T follicular helper cell (primary cell): ENCODE data around the gene PPHLN1.

ENCODE experiments used
- DNase-seq: peaks from one replicate; pipeline ENCODE4 v3.0.0-alpha.2; 2020; ENCODE audit warnings: low read depth

Gene PPHLN1

DNA sequence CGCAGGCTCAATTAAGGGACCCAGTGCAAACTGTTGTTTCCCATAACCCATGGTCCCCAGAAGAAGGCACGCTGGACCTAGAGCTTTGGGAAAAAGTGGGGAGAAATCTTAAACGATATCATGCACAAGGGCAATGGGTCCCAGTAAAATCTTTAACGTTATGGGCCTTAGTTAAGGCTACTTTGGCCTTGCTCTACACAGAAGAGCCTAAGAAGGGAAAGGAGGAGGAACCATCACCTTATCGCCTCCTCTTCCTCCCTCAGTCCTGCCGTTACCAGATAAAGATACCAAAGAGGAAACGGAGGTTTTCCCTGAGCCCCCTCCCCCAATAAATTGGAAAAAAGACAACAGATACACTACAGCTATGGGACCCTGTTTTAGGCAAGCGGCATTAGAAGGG, 116.9 kb downstream of the PPHLN1 start:
- no peak for DNase-seq

- no peak for DNase-seq
Observed at GRCh38 chr12:42444192-42444943, 118.4 kb downstream of the PPHLN1 start.

DNA sequence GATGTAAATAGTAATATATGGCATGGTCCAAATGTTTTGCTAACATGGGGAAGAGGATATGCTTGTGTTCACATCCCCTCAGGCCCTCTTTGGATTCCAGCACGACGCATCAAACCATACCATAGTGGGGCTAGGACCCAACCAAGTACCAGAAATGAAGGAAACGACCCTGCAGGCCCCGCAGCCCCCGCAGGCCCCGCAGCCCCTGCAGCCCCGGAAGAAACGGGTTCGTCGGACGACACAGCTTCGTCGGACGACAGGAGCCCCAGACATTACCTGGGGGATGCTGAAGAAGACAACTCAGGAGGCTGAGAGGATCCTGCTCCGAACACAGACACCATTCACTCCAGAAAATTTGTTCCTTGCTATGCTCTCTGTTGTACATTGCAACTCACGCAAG, 119.9 kb downstream of the PPHLN1 start:
- DNase-seq = no peak

GRCh38 chr12:42446761-42447160, 120.8 kb downstream of the PPHLN1 start:
- DNase-seq = no peak

GRCh38 chr12:42447371-42447786, 121.4 kb downstream of the PPHLN1 start:
- DNase-seq = no peak

- no peak for DNase-seq
Observed at GRCh38 chr12:42448841-42449240, 122.9 kb downstream of the PPHLN1 start.

- no peak for DNase-seq
Observed at GRCh38 chr12:42450248-42450647, 124.3 kb downstream of the PPHLN1 start.

GRCh38 chr12:42458575-42458974, 132.6 kb downstream of the PPHLN1 start:
- no peak for DNase-seq

- no peak for DNase-seq
Observed at GRCh38 chr12:42459336-42459847, 133.4 kb downstream of the PPHLN1 start.

DNA sequence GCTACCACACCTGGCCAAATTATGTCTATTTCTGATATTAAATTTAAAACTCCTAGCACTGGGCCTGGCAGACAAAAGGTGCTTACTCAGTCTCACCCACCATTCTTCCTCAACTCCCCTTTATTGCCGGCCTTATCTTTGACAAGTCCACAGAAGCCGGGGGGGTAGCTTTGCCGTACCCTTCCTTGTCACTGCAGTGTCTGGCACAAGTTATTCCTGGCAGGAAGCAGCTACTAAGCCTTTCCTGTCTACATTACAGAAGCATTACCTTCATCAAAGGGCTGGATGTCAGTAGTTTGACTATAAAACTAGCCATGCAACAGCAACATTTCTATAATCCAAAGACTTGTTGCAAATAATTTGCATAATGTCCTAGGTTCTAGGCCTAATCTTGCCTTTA, 136.5 kb downstream of the PPHLN1 start:
- DNase-seq = no peak

DNA sequence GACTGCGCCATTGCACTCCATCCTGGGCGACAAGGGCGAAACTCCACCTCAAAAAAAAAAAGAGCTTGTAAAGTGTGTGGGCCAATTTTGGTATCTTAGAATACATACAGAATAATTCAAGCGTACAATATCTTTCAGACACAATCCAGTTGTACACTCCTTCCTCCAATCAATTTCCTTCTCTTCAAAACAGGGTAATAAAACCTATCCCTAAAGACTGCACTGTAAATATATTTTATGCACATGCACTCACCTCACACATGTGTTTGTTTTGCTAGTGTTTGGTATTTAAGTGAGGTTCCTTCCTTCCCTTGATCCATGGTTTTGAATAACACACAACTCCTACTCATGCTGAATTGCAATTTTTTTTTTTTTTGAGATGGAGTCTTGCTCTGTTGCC, 137.7 kb downstream of the PPHLN1 start:
- DNase-seq = no peak

DNA sequence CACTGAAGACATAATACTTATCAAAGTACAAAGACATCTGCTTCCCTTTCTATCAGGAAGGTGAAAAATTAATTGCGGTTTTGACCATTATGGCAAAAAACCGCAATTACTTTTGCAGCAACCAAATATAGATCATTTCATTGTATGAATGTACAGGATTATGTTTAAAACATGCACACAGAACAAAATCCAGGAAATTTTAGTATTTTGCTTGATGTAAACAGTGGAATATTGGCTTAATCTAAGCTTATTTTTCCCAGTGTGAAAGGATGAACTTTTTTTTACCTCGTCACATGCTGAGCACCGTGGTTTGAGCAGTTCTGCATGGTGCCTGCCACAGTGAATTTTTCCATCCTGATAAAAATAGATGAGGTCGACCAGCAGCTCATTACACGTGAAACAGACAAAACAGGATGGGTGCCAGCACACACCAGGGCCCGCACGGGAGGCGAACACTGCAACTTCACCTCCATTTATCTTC, 142.4 kb downstream of the PPHLN1 start:
- DNase-seq = no peak

DNA sequence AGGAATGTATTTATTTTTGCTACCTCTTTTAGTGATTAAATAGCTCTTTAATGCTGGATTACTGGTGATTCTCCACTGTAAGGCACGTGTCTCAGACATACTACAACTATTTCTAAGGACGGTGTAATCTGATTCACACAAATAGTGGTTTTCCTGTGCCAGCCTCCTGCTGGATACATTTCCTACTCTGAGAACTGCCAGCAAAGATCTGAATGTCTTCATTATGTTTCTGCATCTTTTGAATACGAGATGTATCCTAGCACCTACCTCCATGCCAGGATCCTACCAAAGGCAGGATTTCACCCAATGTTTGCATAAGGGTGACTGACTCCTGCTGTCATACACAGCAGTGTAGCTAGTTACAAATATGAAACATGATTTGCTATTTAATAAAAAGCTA, 143.0 kb downstream of the PPHLN1 start:
- no peak for DNase-seq

- DNase-seq = no peak
Observed at GRCh38 chr12:42469355-42470175, 143.6 kb downstream of the PPHLN1 start.

- DNase-seq = no peak
Observed at GRCh38 chr12:42472376-42472775, 146.4 kb downstream of the PPHLN1 start.

GRCh38 chr12:42473130-42473529, 147.2 kb downstream of the PPHLN1 start:
- DNase-seq = no peak

DNA sequence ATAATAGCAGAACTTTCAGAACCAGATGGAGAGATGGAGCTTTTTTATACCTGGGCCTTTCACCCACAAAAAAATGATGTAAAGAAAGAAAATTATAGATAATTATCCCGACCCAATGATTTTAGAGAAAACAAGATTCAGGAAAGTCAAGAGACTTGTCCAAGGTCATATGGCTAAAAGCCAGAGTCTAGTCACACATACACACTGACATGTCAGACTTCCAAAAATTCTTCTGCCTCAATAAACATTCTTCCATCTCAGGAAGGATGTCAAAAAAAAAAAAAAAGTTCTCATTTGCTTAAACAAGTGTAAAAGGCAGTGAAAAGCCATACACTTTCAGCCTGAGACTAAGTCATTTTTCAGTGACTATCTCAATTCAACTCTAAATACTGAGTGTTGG, 147.6 kb downstream of the PPHLN1 start:
- no peak for DNase-seq

DNA sequence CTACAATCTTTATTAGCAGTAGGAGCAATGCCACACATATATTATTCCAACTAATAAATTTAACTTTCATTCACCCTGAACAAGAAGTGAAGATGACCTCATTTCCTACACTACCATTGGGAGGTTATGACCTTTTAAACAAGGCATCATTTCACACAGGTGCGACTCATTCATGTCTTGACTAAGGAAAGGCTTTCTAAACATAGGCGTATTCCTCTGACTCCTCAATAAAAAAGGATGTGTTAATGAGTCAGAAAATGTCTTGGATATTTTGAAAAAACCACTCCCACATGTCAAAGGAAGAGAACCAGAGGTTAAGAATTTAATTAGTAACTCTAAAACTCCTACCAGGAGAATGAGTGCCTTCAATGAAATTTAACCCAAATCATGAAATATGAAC, 148.4 kb downstream of the PPHLN1 start:
- DNase-seq = no peak

GRCh38 chr12:42475106-42475505, 149.1 kb downstream of the PPHLN1 start:
- DNase-seq = no peak

DNA sequence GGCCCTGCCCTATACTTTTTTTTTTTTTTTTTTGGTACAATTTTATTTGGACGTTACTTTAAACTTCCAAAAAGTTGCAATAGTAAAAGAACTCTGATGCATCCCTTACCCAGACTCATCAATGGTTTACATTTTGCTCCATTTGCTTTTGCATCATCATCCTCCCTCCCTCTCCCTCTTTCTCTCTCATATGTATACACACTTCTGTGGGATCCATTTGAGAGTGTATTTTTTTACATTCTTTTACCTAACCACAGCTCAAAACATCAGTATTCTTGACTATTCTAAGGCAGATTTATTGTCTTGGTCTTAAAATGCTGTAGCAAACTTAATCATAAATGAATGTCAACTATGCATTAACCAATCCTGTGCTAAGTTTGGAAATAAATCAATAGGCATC, 152.0 kb downstream of the PPHLN1 start:
- DNase-seq = no peak

DNA sequence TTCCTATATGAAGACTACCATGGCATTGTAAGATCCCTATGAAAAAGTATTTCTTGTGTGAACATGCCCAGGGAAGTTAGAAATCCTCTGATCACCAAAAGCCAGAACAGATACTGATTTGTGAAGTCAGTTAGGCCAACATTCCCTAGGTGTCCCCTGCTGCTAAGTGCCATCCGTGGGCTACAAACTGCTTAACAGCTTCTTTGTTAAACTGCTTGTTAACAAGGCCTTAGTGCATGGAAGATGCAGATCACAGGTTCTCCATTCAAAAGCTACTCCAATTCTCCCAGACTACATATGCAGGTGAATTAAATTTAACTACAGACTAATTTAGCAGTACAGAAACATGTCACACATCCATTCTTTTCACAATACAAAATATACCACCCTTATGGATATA, 155.4 kb downstream of the PPHLN1 start:
- no peak for DNase-seq

DNA sequence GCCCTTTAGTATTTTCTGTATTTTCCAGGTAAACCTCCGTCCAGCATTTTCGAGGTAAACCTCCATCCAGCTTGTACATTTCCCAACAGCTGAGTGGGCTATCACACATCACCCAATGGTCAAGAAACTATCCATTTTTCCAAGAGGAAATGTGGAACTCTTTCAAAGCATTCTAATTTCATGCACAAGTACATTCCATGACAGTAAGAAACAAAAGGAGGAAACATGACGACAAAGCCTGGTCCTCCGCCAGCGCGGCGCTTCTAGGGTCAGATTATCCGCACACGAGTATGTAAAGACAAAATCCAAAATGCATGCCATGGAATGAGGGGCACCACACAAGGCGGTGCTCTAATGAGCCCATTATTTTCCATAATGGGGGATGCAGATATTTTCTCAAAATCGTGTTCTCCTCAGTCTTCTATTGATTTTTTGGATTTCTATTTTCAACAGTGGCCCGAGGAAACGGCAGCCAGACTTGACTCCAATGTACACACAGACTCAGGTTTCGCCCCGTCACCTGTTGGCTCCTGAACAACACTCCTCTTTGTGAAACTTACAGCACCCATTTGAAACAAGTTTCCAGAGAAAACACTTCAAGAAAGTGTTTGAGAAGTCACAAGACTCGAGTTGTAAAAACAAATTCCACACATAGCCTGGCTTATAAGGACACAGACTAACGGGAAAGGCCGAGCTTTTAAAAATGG, 156.2 kb downstream of the PPHLN1 start:
- no peak for DNase-seq
